ENCODE results near the gene JOSD1. TPM values are rescaled to one million over a fixed set of nuclear protein-coding genes. Genes with fewer than 3 reads are reported as not detected.

Gene JOSD1
- total and polyA plus RNA-seq, 10 of the 15 experiments (the other 5 are each of a cell fraction or from before 2014, with no cell fraction given): 6.2 to 54.6 (median 40.5) TPM

DNA sequence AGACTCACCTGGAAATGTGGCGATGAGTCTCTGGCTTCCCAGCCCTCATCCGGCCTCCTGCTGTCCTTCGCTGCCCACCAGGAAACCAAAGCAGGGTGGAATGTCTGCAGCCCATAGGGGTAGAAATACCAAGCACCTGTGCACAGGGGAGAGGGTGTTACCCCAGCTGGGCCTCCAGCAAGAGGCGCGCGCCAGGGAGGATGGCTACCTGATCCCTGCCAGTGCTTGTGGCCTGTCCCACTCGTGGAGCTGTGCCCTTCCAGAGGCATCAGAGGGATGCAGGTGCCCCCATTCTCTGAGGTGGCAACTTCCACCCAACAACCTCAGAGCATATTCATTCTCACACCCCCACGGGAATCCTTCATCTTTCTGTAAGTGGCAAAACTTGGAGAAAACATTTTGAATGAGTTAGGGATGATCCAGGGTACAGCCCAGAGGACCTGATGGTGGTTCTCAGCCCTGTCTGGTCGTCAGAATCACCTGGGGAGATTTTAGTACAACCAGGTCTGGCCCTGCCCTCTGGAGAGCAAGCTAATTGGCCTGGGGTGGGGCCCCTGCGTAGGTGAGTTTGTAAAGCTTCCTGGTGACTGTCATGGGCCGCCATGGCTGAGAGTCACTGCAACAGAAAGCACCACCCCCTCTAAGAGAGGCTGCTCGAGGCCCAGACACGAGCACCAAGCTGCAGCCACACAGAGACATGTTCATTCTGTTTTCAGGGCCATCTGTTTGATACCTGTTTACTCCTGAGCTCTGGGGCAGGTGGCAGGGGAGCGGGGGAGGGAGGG, 45.1 kb upstream of the JOSD1 start (continued):
- TF ChIP-seq, protein P1, sequence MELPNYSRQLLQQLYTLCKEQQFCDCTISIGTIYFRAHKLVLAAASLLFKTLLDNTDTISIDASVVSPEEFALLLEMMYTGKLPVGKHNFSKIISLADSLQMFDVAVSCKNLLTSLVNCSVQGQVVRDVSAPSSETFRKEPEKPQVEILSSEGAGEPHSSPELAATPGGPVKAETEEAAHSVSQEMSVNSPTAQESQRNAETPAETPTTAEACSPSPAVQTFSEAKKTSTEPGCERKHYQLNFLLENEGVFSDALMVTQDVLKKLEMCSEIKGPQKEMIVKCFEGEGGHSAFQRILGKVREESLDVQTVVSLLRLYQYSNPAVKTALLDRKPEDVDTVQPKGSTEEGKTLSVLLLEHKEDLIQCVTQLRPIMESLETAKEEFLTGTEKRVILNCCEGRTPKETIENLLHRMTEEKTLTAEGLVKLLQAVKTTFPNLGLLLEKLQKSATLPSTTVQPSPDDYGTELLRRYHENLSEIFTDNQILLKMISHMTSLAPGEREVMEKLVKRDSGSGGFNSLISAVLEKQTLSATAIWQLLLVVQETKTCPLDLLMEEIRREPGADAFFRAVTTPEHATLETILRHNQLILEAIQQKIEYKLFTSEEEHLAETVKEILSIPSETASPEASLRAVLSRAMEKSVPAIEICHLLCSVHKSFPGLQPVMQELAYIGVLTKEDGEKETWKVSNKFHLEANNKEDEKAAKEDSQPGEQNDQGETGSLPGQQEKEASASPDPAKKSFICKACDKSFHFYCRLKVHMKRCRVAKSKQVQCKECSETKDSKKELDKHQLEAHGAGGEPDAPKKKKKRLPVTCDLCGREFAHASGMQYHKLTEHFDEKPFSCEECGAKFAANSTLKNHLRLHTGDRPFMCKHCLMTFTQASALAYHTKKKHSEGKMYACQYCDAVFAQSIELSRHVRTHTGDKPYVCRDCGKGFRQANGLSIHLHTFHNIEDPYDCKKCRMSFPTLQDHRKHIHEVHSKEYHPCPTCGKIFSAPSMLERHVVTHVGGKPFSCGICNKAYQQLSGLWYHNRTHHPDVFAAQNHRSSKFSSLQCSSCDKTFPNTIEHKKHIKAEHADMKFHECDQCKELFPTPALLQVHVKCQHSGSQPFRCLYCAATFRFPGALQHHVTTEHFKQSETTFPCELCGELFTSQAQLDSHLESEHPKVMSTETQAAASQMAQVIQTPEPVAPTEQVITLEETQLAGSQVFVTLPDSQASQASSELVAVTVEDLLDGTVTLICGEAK (IDR thresholded peaks at IDR 0.05; ENCODE audit: borderline replicate concordance): no peak
- no peak for TF ChIP-seq EP300 (IDR thresholded peaks at IDR 0.05; ENCODE audit: borderline replicate concordance in 1 of 2, control insufficient read depth in 1 of 2, low read depth in 2 of 2, low read length in 2 of 2)
- TF ChIP-seq ZSCAN29 (IDR thresholded peaks at IDR 0.05): no peak

DNA sequence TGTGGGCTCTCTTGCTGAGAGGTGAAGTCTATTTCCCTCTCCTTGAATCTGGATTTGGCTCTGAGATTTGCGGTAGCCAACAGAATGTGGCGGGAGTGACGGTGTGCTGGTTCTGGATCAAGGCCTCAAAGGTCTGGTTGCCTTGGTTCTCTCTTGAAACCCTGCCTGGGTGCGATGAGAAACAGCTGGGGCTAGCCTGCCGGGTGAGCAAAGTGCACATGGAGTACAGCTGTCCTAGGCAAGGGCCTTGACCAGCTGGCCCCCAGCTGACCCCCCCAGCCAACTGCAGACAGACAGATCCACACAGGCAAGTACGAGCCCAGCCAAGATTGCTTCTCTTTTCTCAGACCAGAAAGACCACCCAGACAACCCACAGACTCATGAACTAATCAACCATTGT, 44.2 kb upstream of the JOSD1 start:
- no peak for ATAC-seq
- in situ Hi-C loops (cut with MboI) (no loop called here), intact Hi-C loops (cut with micrococcal nuclease; ENCODE audit: unreplicated experiment) (no loop called here)
- Histone ChIP-seq H3K4me1 (ENCODE audit: control insufficient read depth, insufficient read depth, low read length) (no peaks in the 10 kb centered on the region), H3K4me2 (ENCODE audit: control insufficient read depth, insufficient read depth) (no peak overlapping the region), H3K9me3 (replicated peaks; ENCODE audit: control insufficient read depth, insufficient read depth, low read length) (no peaks in the 10 kb centered on the region), H3K36me3 (ENCODE audit: control insufficient read depth in 2 of 2, insufficient read depth in 2 of 2, low read length in 1 of 2) (peaks cover 40 to 49% of the 10 kb centered on the region in 2 experiments), H3K4me3 (no peak overlapping the region), H4K20me1 (ENCODE audit: control insufficient read depth, insufficient read depth) (no peaks in the 10 kb centered on the region), H2AFZ (ENCODE audit: control insufficient read depth, low read depth, low read length) (no peak overlapping the region), H3K27ac (ENCODE audit: control insufficient read depth, insufficient read depth) (no peak overlapping the region), H3K27me3 (replicated peaks in 1 of 2; ENCODE audit: control insufficient read depth in 2 of 2, insufficient read depth in 2 of 2, low read length in 1 of 2) (no peaks in the 10 kb centered on the region), H3K9ac (ENCODE audit: control insufficient read depth, insufficient read depth, low read length) (no peak overlapping the region), H3K79me2 (ENCODE audit: control insufficient read depth, insufficient read depth, low read length) (no peaks in the 10 kb centered on the region; the same call in none of the 2 replicates)
- RAD21 ChIA-PET (ENCODE audit: unreplicated experiment): no interaction called here
- POLR2A ChIA-PET: interaction anchor here (1.6 kb wide), 1 partner anchor 9 kb away, joined by 3 read pairs; no protein-coding TSS in a partner anchor
- CTCF ChIA-PET: no interaction called here
- TF ChIP-seq, protein P2, sequence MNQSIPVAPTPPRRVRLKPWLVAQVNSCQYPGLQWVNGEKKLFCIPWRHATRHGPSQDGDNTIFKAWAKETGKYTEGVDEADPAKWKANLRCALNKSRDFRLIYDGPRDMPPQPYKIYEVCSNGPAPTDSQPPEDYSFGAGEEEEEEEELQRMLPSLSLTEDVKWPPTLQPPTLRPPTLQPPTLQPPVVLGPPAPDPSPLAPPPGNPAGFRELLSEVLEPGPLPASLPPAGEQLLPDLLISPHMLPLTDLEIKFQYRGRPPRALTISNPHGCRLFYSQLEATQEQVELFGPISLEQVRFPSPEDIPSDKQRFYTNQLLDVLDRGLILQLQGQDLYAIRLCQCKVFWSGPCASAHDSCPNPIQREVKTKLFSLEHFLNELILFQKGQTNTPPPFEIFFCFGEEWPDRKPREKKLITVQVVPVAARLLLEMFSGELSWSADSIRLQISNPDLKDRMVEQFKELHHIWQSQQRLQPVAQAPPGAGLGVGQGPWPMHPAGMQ (IDR thresholded peaks at IDR 0.05; ENCODE audit: borderline replicate concordance): no peak
- TF ChIP-seq ZNF274 (IDR thresholded peaks at IDR 0.05; ENCODE audit: insufficient read depth, insufficient read length): no peak
- TF ChIP-seq POLR2AphosphoS2 (IDR thresholded peaks at IDR 0.05; ENCODE audit: low read depth, low read length): no peak
- no peak for TF ChIP-seq RB1 (IDR thresholded peaks at IDR 0.05; ENCODE audit: borderline replicate concordance)
- TF ChIP-seq NFIC (IDR thresholded peaks at IDR 0.05; ENCODE audit: low read depth, low read length): no peak
- DNase-seq (ENCODE audit: low read depth, low spot score): no peak
- SMC1A ChIA-PET (ENCODE audit: uncharacterized antibody, unreplicated experiment): interaction anchor here (1.4 kb wide), 1 partner anchor 9 kb away, joined by 4 read pairs; no protein-coding TSS in a partner anchor
- no peak for FAIRE-seq
- WGBS (ENCODE audit: insufficient coverage, insufficient replicate concordance, low lambda C conversion rate, missing lambda C conversion rate): 99% methylated on average over 6 of the region's 6 CpGs
- no TSS peak for BruUV-seq (replicated peaks)
